ENCODE data around the gene ANKRD63.

DNA sequence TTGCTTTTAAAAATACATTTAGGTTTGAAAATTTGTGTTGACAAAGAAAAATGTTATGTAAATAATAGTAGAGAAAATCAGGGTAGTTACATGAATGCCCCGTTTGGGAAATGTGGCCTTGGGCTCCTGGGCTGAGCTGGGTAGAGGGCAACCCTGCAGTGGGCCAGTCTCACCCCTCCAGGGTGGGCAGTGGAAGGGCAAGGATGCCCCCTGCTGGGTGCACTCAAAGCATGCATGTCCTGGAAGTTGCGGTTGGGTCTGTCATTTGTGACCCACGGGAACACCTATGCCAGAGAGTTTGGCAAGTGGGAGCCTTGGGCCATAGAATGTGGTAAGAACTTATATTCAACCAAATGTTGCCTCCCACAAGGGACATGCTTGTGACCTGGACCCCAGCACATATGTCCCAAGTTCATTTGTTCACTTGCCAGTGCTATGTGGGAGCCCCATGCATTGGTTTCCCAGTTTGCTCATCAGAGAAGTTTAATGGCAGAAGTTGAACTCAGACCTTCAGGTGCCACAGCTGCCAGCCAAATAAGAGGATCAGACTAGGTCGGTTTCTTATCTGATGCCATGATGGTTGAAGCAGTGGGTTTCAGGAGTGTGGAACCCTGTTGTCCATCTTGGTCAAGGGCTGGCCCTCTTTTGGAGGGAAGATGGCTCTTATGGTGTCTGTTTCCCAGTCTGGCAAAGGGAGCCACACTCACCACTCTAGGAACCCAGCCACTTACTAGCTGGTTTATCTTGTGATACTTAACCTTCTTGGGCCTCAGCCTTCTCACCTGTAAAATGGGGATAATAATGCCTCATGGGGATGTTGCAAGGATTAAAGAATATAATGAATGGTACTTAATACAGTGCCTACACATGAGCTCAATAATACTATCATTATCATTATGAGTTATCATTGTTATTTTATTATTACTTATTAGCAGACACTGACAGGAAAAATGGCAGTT is 27.4 kb upstream of the ANKRD63 start:
- TF ChIP-seq, protein P1, sequence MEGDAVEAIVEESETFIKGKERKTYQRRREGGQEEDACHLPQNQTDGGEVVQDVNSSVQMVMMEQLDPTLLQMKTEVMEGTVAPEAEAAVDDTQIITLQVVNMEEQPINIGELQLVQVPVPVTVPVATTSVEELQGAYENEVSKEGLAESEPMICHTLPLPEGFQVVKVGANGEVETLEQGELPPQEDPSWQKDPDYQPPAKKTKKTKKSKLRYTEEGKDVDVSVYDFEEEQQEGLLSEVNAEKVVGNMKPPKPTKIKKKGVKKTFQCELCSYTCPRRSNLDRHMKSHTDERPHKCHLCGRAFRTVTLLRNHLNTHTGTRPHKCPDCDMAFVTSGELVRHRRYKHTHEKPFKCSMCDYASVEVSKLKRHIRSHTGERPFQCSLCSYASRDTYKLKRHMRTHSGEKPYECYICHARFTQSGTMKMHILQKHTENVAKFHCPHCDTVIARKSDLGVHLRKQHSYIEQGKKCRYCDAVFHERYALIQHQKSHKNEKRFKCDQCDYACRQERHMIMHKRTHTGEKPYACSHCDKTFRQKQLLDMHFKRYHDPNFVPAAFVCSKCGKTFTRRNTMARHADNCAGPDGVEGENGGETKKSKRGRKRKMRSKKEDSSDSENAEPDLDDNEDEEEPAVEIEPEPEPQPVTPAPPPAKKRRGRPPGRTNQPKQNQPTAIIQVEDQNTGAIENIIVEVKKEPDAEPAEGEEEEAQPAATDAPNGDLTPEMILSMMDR (IDR thresholded peaks at IDR 0.05; ENCODE audit: low read depth, low read length, poor library complexity, severe bottlenecking) = peak; percentile 82
- no peak for TF ChIP-seq EZH2phosphoT487 (IDR thresholded peaks at IDR 0.05; ENCODE audit: borderline replicate concordance, low read length)
